DLD1 (cell line): ENCODE results near the gene CA7.
"Not testable (repeated sequence)": the region's sequence is repeated elsewhere in the genome, so short reads cannot be mapped to it uniquely, and the experiment has no call there.

Experiments used
- in situ Hi-C: cut with HindIII; loops from 2 replicates; pipeline ENCODE4 v1.10.0; 2017; ENCODE audit warnings: low sequenced_read_pairs

The CA7 gene

GRCh38 chr16:66846266-66846665, 2.1 kb downstream of the CA7 start:
- in situ Hi-C loops: no loop called here

- in situ Hi-C loops: no loop called here
These were observed 2.6 kb downstream of the CA7 start for GRCh38 chr16:66846831-66847230.

- in situ Hi-C loops: no loop called here
These were observed 3.4 kb downstream of the CA7 start for GRCh38 chr16:66847533-66848067.

GRCh38 chr16:66848172-66848571, 4.0 kb downstream of the CA7 start:
- in situ Hi-C loops: no loop called here

GRCh38 chr16:66849021-66849420, 4.8 kb downstream of the CA7 start:
- in situ Hi-C loops: no loop called here

- in situ Hi-C loops: no loop called here
These were observed 5.3 kb downstream of the CA7 start for GRCh38 chr16:66849549-66849948.

- in situ Hi-C loops: no loop called here
These were observed 6.1 kb downstream of the CA7 start for GRCh38 chr16:66850115-66850815.

GRCh38 chr16:66851166-66851964, 7.2 kb downstream of the CA7 start:
- in situ Hi-C loops: no loop called here

- in situ Hi-C loops: no loop called here
These were observed 9.3 kb downstream of the CA7 start for GRCh38 chr16:66853261-66854139.

- in situ Hi-C loops: no loop called here
These were observed 12.0 kb downstream of the CA7 start for GRCh38 chr16:66856184-66856730.

GRCh38 chr16:66856801-66857200, 12.6 kb downstream of the CA7 start:
- in situ Hi-C loops: no loop called here

GRCh38 chr16:66857437-66857836, 13.2 kb downstream of the CA7 start:
- in situ Hi-C loops: no loop called here

GRCh38 chr16:66858740-66859396, 14.7 kb downstream of the CA7 start:
- in situ Hi-C loops: no loop called here

- in situ Hi-C loops: no loop called here
These were observed 15.3 kb downstream of the CA7 start for GRCh38 chr16:66859397-66860068.

- in situ Hi-C loops: no loop called here
These were observed 17.9 kb downstream of the CA7 start for GRCh38 chr16:66862023-66862520.

GRCh38 chr16:66863707-66864106, 19.5 kb downstream of the CA7 start:
- in situ Hi-C loops: no loop called here

GRCh38 chr16:66869424-66869823, 25.2 kb downstream of the CA7 start:
- in situ Hi-C loops: no loop called here

- in situ Hi-C loops: not testable (repeated sequence)
These were observed 27.1 kb downstream of the CA7 start for GRCh38 chr16:66871363-66871762.

- in situ Hi-C loops: no loop called here
These were observed 27.6 kb downstream of the CA7 start for GRCh38 chr16:66871840-66872239.

- in situ Hi-C loops: no loop called here
These were observed 28.3 kb downstream of the CA7 start for GRCh38 chr16:66872559-66872942.
